Measurements from ENCODE around the gene MDM1. TPM values are rescaled to one million over a fixed set of nuclear protein-coding genes. Genes with fewer than 3 reads are reported as not detected.

MDM1 gene
- total RNA-seq, 1 donor from 2014 or later = 26.2 TPM

DNA sequence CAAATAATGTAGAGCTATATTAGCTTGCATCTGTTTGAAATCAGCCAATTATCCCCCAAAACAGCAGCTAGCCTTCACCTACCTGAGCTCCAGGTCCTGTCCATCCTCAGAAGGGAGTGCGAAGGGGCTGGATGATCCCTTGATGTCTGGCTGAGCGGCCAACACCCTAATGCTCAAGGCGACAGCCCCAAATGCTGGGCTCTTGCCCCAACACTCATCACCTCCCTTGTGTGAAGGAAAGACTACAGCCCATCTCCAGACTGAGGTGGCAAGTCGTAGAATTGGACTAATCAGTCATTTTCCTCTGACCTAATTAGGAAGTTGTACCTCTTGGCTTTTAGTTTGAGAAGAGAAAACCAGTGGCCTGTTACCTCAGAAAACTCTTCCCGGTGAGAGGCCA is 16.3 kb upstream of the MDM1 start:
- no peaks in the 10 kb centered on the region for H3K9me3 Mint-ChIP-seq
- H3K4me1 Mint-ChIP-seq = no peaks in the 10 kb centered on the region
- no peak for DNase-seq (ENCODE audit: low read depth, low spot score)
- H3K4me3 Mint-ChIP-seq = no peak overlapping the region
- no peaks in the 10 kb centered on the region for H3K36me3 Mint-ChIP-seq (ENCODE audit: low read depth)
- H3K27ac Mint-ChIP-seq (ENCODE audit: unreplicated experiment) = no peak overlapping the region
- peaks cover 26% of the 10 kb centered on the region for H3K27me3 Mint-ChIP-seq (ENCODE audit: low read depth)
- TF ChIP-seq, protein P1, sequence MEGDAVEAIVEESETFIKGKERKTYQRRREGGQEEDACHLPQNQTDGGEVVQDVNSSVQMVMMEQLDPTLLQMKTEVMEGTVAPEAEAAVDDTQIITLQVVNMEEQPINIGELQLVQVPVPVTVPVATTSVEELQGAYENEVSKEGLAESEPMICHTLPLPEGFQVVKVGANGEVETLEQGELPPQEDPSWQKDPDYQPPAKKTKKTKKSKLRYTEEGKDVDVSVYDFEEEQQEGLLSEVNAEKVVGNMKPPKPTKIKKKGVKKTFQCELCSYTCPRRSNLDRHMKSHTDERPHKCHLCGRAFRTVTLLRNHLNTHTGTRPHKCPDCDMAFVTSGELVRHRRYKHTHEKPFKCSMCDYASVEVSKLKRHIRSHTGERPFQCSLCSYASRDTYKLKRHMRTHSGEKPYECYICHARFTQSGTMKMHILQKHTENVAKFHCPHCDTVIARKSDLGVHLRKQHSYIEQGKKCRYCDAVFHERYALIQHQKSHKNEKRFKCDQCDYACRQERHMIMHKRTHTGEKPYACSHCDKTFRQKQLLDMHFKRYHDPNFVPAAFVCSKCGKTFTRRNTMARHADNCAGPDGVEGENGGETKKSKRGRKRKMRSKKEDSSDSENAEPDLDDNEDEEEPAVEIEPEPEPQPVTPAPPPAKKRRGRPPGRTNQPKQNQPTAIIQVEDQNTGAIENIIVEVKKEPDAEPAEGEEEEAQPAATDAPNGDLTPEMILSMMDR (conservative IDR thresholded peaks at IDR 0.05) = no peak

DNA sequence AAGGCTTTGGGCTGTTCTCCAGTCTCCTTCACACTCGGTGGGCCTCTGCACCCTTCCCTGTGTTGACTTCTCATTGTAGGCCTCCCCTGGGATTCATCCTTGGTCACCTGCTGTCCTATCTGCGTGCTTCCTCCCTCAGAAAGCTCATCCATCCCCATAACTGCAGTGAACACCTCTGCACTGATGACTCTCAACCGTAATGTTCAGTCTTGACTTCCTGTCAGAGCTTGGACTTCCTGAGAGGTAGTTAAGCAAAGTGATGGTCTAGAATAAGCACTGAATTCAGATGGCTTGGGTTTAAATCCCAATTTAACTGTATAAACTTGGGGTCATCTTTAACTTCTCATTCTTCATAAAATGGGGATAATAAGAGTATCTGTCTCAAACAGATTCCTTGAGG is 13.6 kb upstream of the MDM1 start:
- no peak for DNase-seq (ENCODE audit: low read depth, low spot score)
- Mint-ChIP-seq H3K27ac (ENCODE audit: unreplicated experiment) (no peak overlapping the region), H3K27me3 (ENCODE audit: low read depth) (peaks cover 30% of the 10 kb centered on the region)

DNA sequence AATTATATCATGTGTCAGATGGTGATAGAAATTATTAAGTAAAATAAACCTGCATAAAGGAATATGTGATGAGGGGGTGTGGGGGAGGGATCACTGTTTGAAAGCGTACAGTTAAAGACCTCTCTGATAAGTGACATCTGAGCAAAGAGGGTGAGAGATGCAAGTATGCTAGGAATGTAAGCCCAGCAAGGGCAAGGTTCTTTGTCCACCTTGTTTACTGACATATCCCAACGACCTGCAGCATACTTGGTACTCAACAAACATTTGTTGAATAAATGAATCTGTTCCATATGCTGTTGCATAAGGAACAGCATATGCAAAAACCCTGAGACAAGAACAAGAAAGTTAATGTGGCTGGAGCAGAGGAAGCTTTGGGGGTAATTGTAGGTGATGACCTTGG is 12.0 kb upstream of the MDM1 start:
- Mint-ChIP-seq H3K27ac (ENCODE audit: unreplicated experiment) (no peak overlapping the region), H3K9me3 (no peaks in the 10 kb centered on the region)
- DNase-seq (ENCODE audit: low read depth, low spot score) = no peak

More for the DNA sequence above, 13.6 kb upstream of the MDM1 start:
- no peaks in the 10 kb centered on the region for H3K4me1 Mint-ChIP-seq
- no peaks in the 10 kb centered on the region for H3K9me3 Mint-ChIP-seq
- TF ChIP-seq, protein P1 (conservative IDR thresholded peaks at IDR 0.05) = no peak
- H3K36me3 Mint-ChIP-seq (ENCODE audit: low read depth) = no peaks in the 10 kb centered on the region
- H3K4me3 Mint-ChIP-seq = no peak overlapping the region

DNA sequence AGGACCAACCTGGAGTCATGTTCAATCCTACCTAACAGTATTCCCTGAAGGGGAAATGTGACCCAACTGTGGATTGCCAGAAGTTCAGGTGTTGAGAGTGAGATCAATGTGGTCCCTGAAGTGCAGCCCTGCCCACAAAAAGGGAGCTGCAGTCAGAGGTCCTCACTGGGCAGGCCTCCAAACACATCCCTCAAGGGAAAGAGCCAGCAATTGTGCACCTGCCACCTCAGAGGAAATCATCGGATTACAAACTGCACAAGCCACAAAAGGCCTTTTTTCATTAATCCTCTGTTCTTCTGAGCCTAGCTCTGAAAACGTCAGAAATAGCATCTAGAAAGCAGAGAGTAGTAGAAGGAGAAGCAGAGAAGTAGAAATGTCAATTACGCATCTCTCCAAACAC is 10.8 kb upstream of the MDM1 start:
- H3K4me3 Mint-ChIP-seq = no peak overlapping the region
- H3K9me3 Mint-ChIP-seq = no peaks in the 10 kb centered on the region
- H3K36me3 Mint-ChIP-seq (ENCODE audit: low read depth) = no peaks in the 10 kb centered on the region
- no peak overlapping the region for H3K27ac Mint-ChIP-seq (ENCODE audit: unreplicated experiment)
- TF ChIP-seq, protein P1 (conservative IDR thresholded peaks at IDR 0.05) = no peak
- H3K4me1 Mint-ChIP-seq = no peaks in the 10 kb centered on the region
- DNase-seq (ENCODE audit: low read depth, low spot score) = no peak
- peaks cover 26% of the 10 kb centered on the region for H3K27me3 Mint-ChIP-seq (ENCODE audit: low read depth)

More for the DNA sequence above, 12.0 kb upstream of the MDM1 start:
- H3K4me1 Mint-ChIP-seq = no peaks in the 10 kb centered on the region
- TF ChIP-seq, protein P1 (conservative IDR thresholded peaks at IDR 0.05) = no peak
- no peaks in the 10 kb centered on the region for H3K36me3 Mint-ChIP-seq (ENCODE audit: low read depth)
- H3K27me3 Mint-ChIP-seq (ENCODE audit: low read depth) = peaks cover 28% of the 10 kb centered on the region
- H3K4me3 Mint-ChIP-seq = no peak overlapping the region

DNA sequence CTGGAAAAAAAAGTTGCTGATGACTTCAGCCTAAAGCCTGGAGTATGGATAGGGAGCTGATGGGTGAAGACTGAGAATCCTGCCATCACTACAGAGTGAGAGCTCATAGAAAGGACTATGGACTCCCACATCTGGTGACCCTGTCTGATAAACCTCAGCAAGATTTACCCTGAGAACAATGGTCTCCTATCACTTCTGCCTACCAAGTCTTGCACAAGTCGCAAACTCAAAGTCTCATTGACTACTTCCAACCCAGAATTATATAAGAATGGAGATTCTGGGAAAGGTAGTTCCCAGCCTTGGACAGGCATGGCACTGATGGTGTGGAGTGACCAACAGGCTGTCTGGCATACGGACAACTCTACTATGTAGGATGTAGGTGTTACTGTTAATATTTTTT is 9.7 kb upstream of the MDM1 start:
- TF ChIP-seq, protein P1 (conservative IDR thresholded peaks at IDR 0.05) = no peak
- H3K4me3 Mint-ChIP-seq = no peak overlapping the region
- DNase-seq (ENCODE audit: low read depth, low spot score) = no peak
- no peaks in the 10 kb centered on the region for H3K9me3 Mint-ChIP-seq
- peaks cover 23% of the 10 kb centered on the region for H3K27me3 Mint-ChIP-seq (ENCODE audit: low read depth)
- no peak overlapping the region for H3K27ac Mint-ChIP-seq (ENCODE audit: unreplicated experiment)
- H3K36me3 Mint-ChIP-seq (ENCODE audit: low read depth) = no peaks in the 10 kb centered on the region
- H3K4me1 Mint-ChIP-seq = no peaks in the 10 kb centered on the region
